ENCODE measurements around the gene FXYD6.

Gene FXYD6

GRCh38 chr11:117828611-117829368 lies 47.7 kb downstream of the FXYD6 start:
- no peak for TF ChIP-seq EZH2phosphoT487 (conservative IDR thresholded peaks at IDR 0.05; ENCODE audit: low read length)
- TF ChIP-seq, protein P1, sequence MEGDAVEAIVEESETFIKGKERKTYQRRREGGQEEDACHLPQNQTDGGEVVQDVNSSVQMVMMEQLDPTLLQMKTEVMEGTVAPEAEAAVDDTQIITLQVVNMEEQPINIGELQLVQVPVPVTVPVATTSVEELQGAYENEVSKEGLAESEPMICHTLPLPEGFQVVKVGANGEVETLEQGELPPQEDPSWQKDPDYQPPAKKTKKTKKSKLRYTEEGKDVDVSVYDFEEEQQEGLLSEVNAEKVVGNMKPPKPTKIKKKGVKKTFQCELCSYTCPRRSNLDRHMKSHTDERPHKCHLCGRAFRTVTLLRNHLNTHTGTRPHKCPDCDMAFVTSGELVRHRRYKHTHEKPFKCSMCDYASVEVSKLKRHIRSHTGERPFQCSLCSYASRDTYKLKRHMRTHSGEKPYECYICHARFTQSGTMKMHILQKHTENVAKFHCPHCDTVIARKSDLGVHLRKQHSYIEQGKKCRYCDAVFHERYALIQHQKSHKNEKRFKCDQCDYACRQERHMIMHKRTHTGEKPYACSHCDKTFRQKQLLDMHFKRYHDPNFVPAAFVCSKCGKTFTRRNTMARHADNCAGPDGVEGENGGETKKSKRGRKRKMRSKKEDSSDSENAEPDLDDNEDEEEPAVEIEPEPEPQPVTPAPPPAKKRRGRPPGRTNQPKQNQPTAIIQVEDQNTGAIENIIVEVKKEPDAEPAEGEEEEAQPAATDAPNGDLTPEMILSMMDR (IDR thresholded peaks at IDR 0.05; ENCODE audit: insufficient read depth, low read length, poor library complexity, severe bottlenecking) = no peak
- no peaks in the 10 kb centered on the region for H3K9me2 ChIP-seq (replicated peaks; ENCODE audit: insufficient read depth, low read length)
- H3K9ac ChIP-seq (ENCODE audit: low read length) = no peak overlapping the region
- H3K79me2 ChIP-seq (ENCODE audit: insufficient read depth, low read length) = no peaks in the 10 kb centered on the region
- no peak overlapping the region for H2AFZ ChIP-seq (ENCODE audit: low read depth, low read length, severe bottlenecking)
- H3K36me3 ChIP-seq (ENCODE audit: low read length) = no peaks in the 10 kb centered on the region
- H3K27ac ChIP-seq (ENCODE audit: low read depth, low read length) = no peak overlapping the region
- no peaks in the 10 kb centered on the region for H3K9me3 ChIP-seq (ENCODE audit: insufficient read depth, low read length)
- no peak overlapping the region for H3K4me3 ChIP-seq (ENCODE audit: insufficient read depth, low read length, poor library complexity, severe bottlenecking)
- no peak overlapping the region for H3K4me2 ChIP-seq (ENCODE audit: low read depth, low read length, poor library complexity, severe bottlenecking)
- H3K27me3 ChIP-seq (ENCODE audit: low read length) = no peaks in the 10 kb centered on the region
- H4K20me1 ChIP-seq (ENCODE audit: low read depth, low read length) = no peaks in the 10 kb centered on the region
- H3F3A ChIP-seq (ENCODE audit: insufficient read depth) = no peaks in the 10 kb centered on the region

DNA sequence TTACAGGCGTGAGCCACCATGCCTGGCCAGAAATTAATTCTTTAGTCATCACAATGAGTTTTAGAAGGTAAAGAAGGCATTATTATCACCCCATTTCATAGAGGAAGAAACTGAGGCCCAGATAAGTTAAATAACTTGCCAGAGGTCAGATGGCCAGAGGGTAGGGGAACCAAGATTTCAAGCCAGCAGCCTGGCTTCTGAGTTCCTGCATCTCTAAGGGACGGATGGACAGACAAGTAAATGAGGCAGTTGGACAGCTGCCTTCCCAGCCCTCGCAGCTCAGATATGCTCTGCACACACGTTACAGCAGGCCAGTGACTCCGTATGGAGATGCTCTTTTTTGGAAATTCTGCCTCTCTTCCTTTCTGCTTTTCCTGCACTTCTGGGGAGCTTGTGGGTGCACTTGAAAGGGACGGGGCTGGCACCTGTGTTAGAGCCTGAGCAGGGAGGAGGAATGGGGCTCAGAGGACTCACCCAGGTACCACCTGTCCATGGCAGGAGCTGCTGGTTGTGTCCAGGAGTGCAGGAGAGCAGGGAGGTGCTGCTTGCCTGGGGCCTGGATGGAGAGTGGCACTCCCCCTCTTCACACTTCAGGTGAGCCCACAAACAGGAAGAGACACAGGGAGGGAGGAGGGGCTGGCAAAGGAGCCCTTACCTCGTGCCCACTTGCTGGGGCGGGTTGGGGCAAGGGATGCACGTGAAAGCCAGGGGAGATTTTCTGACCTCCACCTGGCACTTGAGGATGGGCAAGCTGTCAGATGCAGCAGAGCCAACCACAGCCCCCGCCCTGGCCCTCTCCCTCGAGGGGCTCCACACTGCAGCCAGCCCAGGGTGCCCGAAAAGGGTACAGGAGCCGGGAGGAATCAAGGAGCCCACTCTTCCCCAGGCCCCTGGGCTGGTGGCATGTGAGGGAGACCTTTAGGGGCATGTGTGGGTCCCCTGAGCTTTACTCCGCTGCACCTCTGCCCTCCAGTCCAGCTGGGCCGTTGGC lies 48.6 kb downstream of the FXYD6 start:
- Histone ChIP-seq H3K4me2 (ENCODE audit: low read depth, low read length, poor library complexity, severe bottlenecking) (no peak overlapping the region), H3K4me3 (ENCODE audit: insufficient read depth, low read length, poor library complexity, severe bottlenecking) (no peak overlapping the region)

GRCh38 chr11:117826832-117827231 lies 49.6 kb downstream of the FXYD6 start:
- Histone ChIP-seq H3K9me3 (ENCODE audit: insufficient read depth, low read length) (no peaks in the 10 kb centered on the region), H3K9me2 (replicated peaks; ENCODE audit: insufficient read depth, low read length) (no peaks in the 10 kb centered on the region), H3K4me2 (ENCODE audit: low read depth, low read length, poor library complexity, severe bottlenecking) (no peak overlapping the region), H3K36me3 (ENCODE audit: low read length) (no peaks in the 10 kb centered on the region), H3K79me2 (ENCODE audit: insufficient read depth, low read length) (no peaks in the 10 kb centered on the region), H3K27ac (ENCODE audit: low read depth, low read length) (no peak overlapping the region), H3K9ac (ENCODE audit: low read length) (no peak overlapping the region), H3K27me3 (ENCODE audit: low read length) (no peaks in the 10 kb centered on the region), H2AFZ (ENCODE audit: low read depth, low read length, severe bottlenecking) (no peak overlapping the region), H3F3A (ENCODE audit: insufficient read depth) (no peaks in the 10 kb centered on the region), H3K4me3 (ENCODE audit: insufficient read depth, low read length, poor library complexity, severe bottlenecking) (no peak overlapping the region), H4K20me1 (ENCODE audit: low read depth, low read length) (no peaks in the 10 kb centered on the region)
- TF ChIP-seq, protein P1 (IDR thresholded peaks at IDR 0.05; ENCODE audit: insufficient read depth, low read length, poor library complexity, severe bottlenecking) = no peak
- TF ChIP-seq EZH2phosphoT487 (conservative IDR thresholded peaks at IDR 0.05; ENCODE audit: low read length) = no peak

More for the DNA sequence above, 48.6 kb downstream of the FXYD6 start:
- TF ChIP-seq, protein P1 (IDR thresholded peaks at IDR 0.05; ENCODE audit: insufficient read depth, low read length, poor library complexity, severe bottlenecking) = no peak
- TF ChIP-seq EZH2phosphoT487 (conservative IDR thresholded peaks at IDR 0.05; ENCODE audit: low read length) = no peak
- H2AFZ ChIP-seq (ENCODE audit: low read depth, low read length, severe bottlenecking) = no peak overlapping the region
- H4K20me1 ChIP-seq (ENCODE audit: low read depth, low read length) = no peaks in the 10 kb centered on the region
- no peaks in the 10 kb centered on the region for H3K27me3 ChIP-seq (ENCODE audit: low read length)
- no peak overlapping the region for H3K27ac ChIP-seq (ENCODE audit: low read depth, low read length)
- H3F3A ChIP-seq (ENCODE audit: insufficient read depth) = no peaks in the 10 kb centered on the region
- H3K9me3 ChIP-seq (ENCODE audit: insufficient read depth, low read length) = no peaks in the 10 kb centered on the region
- no peaks in the 10 kb centered on the region for H3K79me2 ChIP-seq (ENCODE audit: insufficient read depth, low read length)
- no peaks in the 10 kb centered on the region for H3K36me3 ChIP-seq (ENCODE audit: low read length)
- H3K9ac ChIP-seq (ENCODE audit: low read length) = no peak overlapping the region
- no peaks in the 10 kb centered on the region for H3K9me2 ChIP-seq (replicated peaks; ENCODE audit: insufficient read depth, low read length)

Measured in SU-DHL-6 (cell line).